Fibroblast of lung (primary cell): ENCODE data around the gene ROBO1. TPM values are rescaled to one million over a fixed set of nuclear protein-coding genes. Genes with fewer than 3 reads are reported as not detected.

Experiments used
- DNase-seq, 2 donors: peaks; one replicate each; pipeline versions ENCODE4 v3.0.0 to v3.0.0-alpha.2; 2010; ENCODE audit warnings: low read depth in 2 of 2
- H2AFZ ChIP-seq: 2 replicates; pipeline ENCODE4 v1.5.1; 2012; ENCODE audit warnings: low read length, control low read depth, inconsistent platforms
- H3K27ac ChIP-seq: 2 replicates; pipeline ENCODE4 v1.5.1; 2011; ENCODE audit warnings: low read length, control low read depth; ENCODE audit not compliant: insufficient read depth
- H3K27me3 ChIP-seq: 2 replicates; pipeline ENCODE4 v1.5.1; 2011; ENCODE audit warnings: mild to moderate bottlenecking, low read length; ENCODE audit not compliant: control insufficient read depth, insufficient read depth
- H3K36me3 ChIP-seq: 2 replicates; pipeline ENCODE4 v1.5.1; 2011; ENCODE audit warnings: low read length; ENCODE audit not compliant: control insufficient read depth, insufficient read depth
- H3K4me1 ChIP-seq: 2 replicates; pipeline ENCODE4 v1.5.1; 2011; ENCODE audit warnings: low read length; ENCODE audit not compliant: control insufficient read depth, insufficient read depth; ENCODE audit errors: extremely low read depth
- H3K4me2 ChIP-seq: 2 replicates; pipeline ENCODE4 v1.5.1; 2011; ENCODE audit warnings: low read length, control low read depth; ENCODE audit not compliant: insufficient read depth; ENCODE audit errors: extremely low read depth
- H3K4me3 ChIP-seq, 4 experiments: fragments of 200-600 bp in 1 of 4; sonication (generic) in 1 of 4; replicated peaks in 1 of 4; 2 replicates each; pipeline ENCODE4 v1.5.1; 2011 to 2016; ENCODE audit warnings: low read length in 4 of 4, low read depth in 3 of 4, mild to moderate bottlenecking in 3 of 4, control low read depth in 2 of 4, inconsistent platforms in 1 of 4, mixed read lengths in 1 of 4; ENCODE audit not compliant: insufficient read depth in 1 of 4; ENCODE audit errors: control extremely low read depth in 1 of 4
- H3K79me2 ChIP-seq: 2 replicates; pipeline ENCODE4 v1.5.1; 2012; ENCODE audit warnings: mild to moderate bottlenecking, low read length, inconsistent platforms; ENCODE audit not compliant: control insufficient read depth, insufficient read depth
- H3K9ac ChIP-seq: 2 replicates; pipeline ENCODE4 v1.5.1; 2011; ENCODE audit warnings: mild to moderate bottlenecking, low read length, control low read depth; ENCODE audit not compliant: insufficient read depth
- H3K9me3 ChIP-seq: 2 replicates; pipeline ENCODE4 v1.5.1; 2012; ENCODE audit warnings: low read depth, low read length; ENCODE audit not compliant: control insufficient read depth, insufficient read depth
- H4K20me1 ChIP-seq: 2 replicates; pipeline ENCODE4 v1.5.1; 2011; ENCODE audit warnings: low read length; ENCODE audit not compliant: control insufficient read depth, insufficient read depth; ENCODE audit errors: extremely low read depth
- EZH2 ChIP-seq: IDR thresholded peaks from 2 replicates; pipeline ENCODE4 v1.5.1; 2012; ENCODE audit warnings: low read length, control low read depth, mild to moderate bottlenecking; ENCODE audit errors: missing control alignments
- polyA minus RNA-seq: library from RNA; depleted of rRNA, polyadenylated mRNA; stranded (reverse); fragments of >200 nt; gene quantifications from 2 replicates; pipeline ENCODE4 v1.2.3, GENCODE V29; 2011; ENCODE audit warnings: low replicate concordance
- polyA plus RNA-seq, 2 donors: library from polyadenylated mRNA; depleted of rRNA in 1 of 2; stranded (reverse) in 1 of 2; unstranded in 1 of 2; fragments of >200 nt; gene quantifications; 2 replicates each; pipeline ENCODE4 v1.2.1, GENCODE V29; 2011 to 2012; ENCODE audit warnings: missing spikeins in 1 of 2
- total RNA-seq: library from RNA; depleted of rRNA; stranded (reverse); fragments of >200 nt; gene quantifications from 2 replicates; pipeline ENCODE4 v1.2.1, GENCODE V29; 2014
- TF ChIP-seq, protein P1 (sequence below), 2 donors: IDR thresholded peaks in 1 of 2; conservative IDR thresholded peaks in 1 of 2; 1 replicate in 1 of 2; 2 replicates in 1 of 2; pipeline ENCODE4 v1.5.1; 2011 to 2012; ENCODE audit warnings: low read length in 2 of 2, control low read depth in 1 of 2, inconsistent platforms in 1 of 2, low read depth in 1 of 2, mild to moderate bottlenecking in 1 of 2

Gene ROBO1
- total RNA-seq, result 58.8 and 104 TPM in 2 replicates
- 51.2 and 53.8 TPM in 2 replicates for polyA plus RNA-seq
- polyA plus RNA-seq (2012), result 42.8 and 43.4 TPM in 2 replicates
- polyA minus RNA-seq, result 47.3 and 52.7 TPM in 2 replicates

DNA sequence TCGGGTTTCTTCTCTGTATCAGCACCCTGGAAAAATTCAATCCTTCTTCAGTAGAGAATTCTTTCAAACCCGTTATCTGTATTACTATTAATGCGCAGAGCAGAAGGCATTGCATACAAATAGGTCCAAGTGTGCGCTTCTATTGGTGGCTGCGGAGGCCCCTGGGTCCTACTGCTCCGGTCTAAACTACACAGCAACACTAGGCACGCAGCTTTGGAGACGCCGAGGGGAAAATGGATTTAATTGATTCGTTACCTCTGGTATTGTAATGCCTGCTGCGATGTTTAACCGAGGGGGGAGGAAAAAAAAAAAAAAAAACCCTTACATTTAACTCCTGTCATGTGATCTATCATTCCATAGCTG is at the start of gene ROBO1:
ROBO1 (minus strand) TSS at position 94 of the 363 bp plus-strand sequence.
- Histone ChIP-seq H3K9ac (no peak within 1 kb of the TSS), H3K79me2 (no peaks in the 10 kb centered on the region), H3K4me1 (no peaks in the 10 kb centered on the region), H4K20me1 (no peaks in the 10 kb centered on the region), H3K4me3 (peak within 1 kb of the TSS in 1 of 4 experiments; percentile 64), H3K9me3 (no peaks in the 10 kb centered on the region), H3K36me3 (no peaks in the 10 kb centered on the region), H3K27me3 (no peaks in the 10 kb centered on the region), H3K4me2 (no peak within 1 kb of the TSS), H3K27ac (no peak within 1 kb of the TSS), H2AFZ (no peak within 1 kb of the TSS)
- DNase-seq, result peak; percentile 27 to 33
- no peak for TF ChIP-seq EZH2
- TF ChIP-seq, protein P1, sequence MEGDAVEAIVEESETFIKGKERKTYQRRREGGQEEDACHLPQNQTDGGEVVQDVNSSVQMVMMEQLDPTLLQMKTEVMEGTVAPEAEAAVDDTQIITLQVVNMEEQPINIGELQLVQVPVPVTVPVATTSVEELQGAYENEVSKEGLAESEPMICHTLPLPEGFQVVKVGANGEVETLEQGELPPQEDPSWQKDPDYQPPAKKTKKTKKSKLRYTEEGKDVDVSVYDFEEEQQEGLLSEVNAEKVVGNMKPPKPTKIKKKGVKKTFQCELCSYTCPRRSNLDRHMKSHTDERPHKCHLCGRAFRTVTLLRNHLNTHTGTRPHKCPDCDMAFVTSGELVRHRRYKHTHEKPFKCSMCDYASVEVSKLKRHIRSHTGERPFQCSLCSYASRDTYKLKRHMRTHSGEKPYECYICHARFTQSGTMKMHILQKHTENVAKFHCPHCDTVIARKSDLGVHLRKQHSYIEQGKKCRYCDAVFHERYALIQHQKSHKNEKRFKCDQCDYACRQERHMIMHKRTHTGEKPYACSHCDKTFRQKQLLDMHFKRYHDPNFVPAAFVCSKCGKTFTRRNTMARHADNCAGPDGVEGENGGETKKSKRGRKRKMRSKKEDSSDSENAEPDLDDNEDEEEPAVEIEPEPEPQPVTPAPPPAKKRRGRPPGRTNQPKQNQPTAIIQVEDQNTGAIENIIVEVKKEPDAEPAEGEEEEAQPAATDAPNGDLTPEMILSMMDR (conservative IDR thresholded peaks at IDR 0.05 in 1 of 2, IDR thresholded peaks at IDR 0.05 in 1 of 2; ENCODE audit: low read depth in 1 of 2, low read length in 2 of 2), result no peak

DNA sequence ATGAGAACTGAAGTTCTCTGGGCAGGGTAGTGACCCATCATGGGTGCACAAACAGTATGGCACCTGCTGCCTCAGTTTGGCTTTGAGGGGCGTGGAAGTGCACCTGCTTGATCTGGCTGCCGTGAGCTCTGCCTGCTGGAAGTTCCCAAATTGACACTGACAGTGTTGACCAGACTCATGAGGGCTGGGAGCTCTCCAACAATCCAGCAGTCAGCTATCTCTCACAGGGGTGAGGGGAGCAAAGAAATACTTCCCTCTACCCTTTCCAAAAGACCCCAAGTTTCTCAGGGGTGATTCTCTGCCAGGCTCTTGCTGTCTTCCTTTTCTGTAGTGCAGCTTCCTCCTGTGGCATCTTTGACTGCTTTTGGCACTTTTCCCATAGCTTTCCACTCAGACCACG is 49.4 kb upstream of the ROBO1 start:
- no peak overlapping the region for H3K4me3 ChIP-seq
- H3K27me3 ChIP-seq, result no peaks in the 10 kb centered on the region
- no peaks in the 10 kb centered on the region for H4K20me1 ChIP-seq
- H3K9me3 ChIP-seq, result no peaks in the 10 kb centered on the region
- H2AFZ ChIP-seq, result no peak overlapping the region
- H3K36me3 ChIP-seq, result no peaks in the 10 kb centered on the region
- DNase-seq, result no peak
- no peak overlapping the region for H3K4me2 ChIP-seq
- H3K4me1 ChIP-seq, result no peaks in the 10 kb centered on the region
- no peak overlapping the region for H3K9ac ChIP-seq
- H3K79me2 ChIP-seq, result no peaks in the 10 kb centered on the region
- no peak for TF ChIP-seq EZH2
- TF ChIP-seq, protein P1 (conservative IDR thresholded peaks at IDR 0.05 in 1 of 2, IDR thresholded peaks at IDR 0.05 in 1 of 2; ENCODE audit: low read depth in 1 of 2, low read length in 2 of 2), result no peak
- H3K27ac ChIP-seq, result no peak overlapping the region

DNA sequence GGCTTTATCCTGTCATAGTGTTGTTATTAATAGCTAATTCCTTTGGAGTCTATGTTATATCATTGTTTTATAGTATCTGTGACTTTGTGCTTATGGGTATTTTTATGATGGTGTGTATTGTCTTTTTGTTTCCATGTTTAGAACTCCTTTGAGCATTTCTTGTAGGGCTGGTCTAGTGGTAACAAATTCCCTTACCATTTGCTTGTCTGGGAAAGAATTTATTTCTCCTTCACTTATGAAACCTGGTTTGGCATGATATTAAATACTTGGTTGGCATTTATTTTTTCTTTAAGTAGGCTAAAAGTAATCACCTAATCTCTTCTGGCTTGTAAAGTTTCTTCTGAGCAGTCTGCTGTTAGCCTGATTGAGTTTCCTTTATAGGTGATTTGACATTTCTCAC is 47.7 kb upstream of the ROBO1 start:
- Histone ChIP-seq H3K36me3 (no peaks in the 10 kb centered on the region), H4K20me1 (no peaks in the 10 kb centered on the region), H3K4me3 (no peak overlapping the region), H3K9me3 (no peaks in the 10 kb centered on the region), H3K27me3 (no peaks in the 10 kb centered on the region), H2AFZ (no peak overlapping the region), H3K79me2 (no peaks in the 10 kb centered on the region), H3K4me2 (no peak overlapping the region), H3K4me1 (no peaks in the 10 kb centered on the region), H3K27ac (no peak overlapping the region), H3K9ac (no peak overlapping the region)
- no peak for TF ChIP-seq EZH2
- TF ChIP-seq, protein P1 (conservative IDR thresholded peaks at IDR 0.05 in 1 of 2, IDR thresholded peaks at IDR 0.05 in 1 of 2; ENCODE audit: low read depth in 1 of 2, low read length in 2 of 2), result no peak
- no peak for DNase-seq
